Effector memory CD8-positive, alpha-beta T cell (primary cell): ENCODE data around the gene INPP5A.
"Not testable (repeated sequence)": the region's sequence is repeated elsewhere in the genome, so short reads cannot be mapped to it uniquely, and the experiment has no call there.

Experiments used
- ATAC-seq: fragments of 150-1000 bp; cut with Tn5 transposase; replicated peaks from 2 replicates; pipeline ENCODE4 v1.10.0; 2021; ENCODE audit warnings: mild to moderate bottlenecking, moderate library complexity
- DNase-seq, 3 experiments: peaks; one replicate each; pipeline ENCODE4 v3.0.0; 2021
- H3K27ac Mint-ChIP-seq, 2 donors: one replicate each; pipeline ENCODE4 v1.8.0; 2022; ENCODE audit warnings: mild to moderate bottlenecking in 2 of 2, mixed read lengths in 2 of 2, moderate library complexity in 2 of 2
- H3K27me3 Mint-ChIP-seq, 2 donors: one replicate each; pipeline ENCODE4 v1.8.0; 2022; ENCODE audit warnings: mixed read lengths in 2 of 2
- H3K36me3 Mint-ChIP-seq: one replicate; pipeline ENCODE4 v1.8.0; 2022; ENCODE audit warnings: mild to moderate bottlenecking, moderate library complexity, mixed read lengths; ENCODE audit not compliant: insufficient read depth
- H3K4me1 Mint-ChIP-seq, 2 donors: one replicate each; pipeline ENCODE4 v1.8.0; 2022; ENCODE audit warnings: low read depth in 2 of 2, mixed read lengths in 2 of 2
- H3K4me3 Mint-ChIP-seq, 2 donors: one replicate each; pipeline ENCODE4 v1.8.0; 2022; ENCODE audit warnings: mild to moderate bottlenecking in 2 of 2, mixed read lengths in 2 of 2, moderate library complexity in 2 of 2
- H3K9me3 Mint-ChIP-seq, 2 donors: one replicate each; pipeline ENCODE4 v1.8.0; 2022; ENCODE audit warnings: mixed read lengths in 2 of 2

Gene INPP5A

DNA sequence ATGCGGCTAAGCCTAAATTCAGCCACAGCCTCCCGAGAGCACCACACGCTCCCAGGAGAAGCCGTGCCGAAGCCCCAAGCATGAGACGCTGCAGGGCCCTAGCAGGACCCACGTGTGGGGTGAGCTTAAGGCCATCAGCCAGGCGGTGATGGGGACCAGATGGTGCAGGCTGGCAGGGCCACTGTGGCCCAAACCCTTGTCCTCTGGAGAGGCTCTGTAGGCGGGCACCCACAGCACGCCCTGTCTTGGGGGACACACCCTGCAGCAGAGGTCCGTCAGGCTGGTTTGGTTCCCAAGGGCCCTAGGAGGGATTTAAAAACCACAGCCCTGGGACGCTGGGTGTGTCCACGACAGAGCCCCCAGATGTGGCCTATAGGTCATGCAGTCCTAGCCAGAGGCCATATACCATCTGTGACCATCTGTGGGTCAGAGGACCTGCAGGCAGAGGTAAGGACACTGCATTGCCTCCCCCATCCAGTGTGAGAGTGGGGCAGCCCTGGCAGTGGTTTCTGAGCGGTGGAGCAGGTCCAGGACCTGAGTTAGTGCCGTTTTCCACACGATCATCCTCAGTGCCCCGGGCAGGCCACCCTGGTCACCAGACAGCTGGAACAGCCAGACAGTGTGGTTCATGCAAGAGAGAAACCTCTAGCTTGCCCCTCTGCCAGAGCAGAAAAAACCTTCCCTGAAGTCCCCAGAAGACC is 39.6 kb upstream of the INPP5A start:
- H3K9me3 Mint-ChIP-seq = no peaks in the 10 kb centered on the region
- no peak overlapping the region for H3K4me3 Mint-ChIP-seq
- ATAC-seq = no peak
- H3K36me3 Mint-ChIP-seq = no peaks in the 10 kb centered on the region
- no peak for DNase-seq
- no peaks in the 10 kb centered on the region for H3K4me1 Mint-ChIP-seq
- H3K27me3 Mint-ChIP-seq = peaks cover 55 to 67% of the 10 kb centered on the region in 2 donors
- no peak overlapping the region for H3K27ac Mint-ChIP-seq

DNA sequence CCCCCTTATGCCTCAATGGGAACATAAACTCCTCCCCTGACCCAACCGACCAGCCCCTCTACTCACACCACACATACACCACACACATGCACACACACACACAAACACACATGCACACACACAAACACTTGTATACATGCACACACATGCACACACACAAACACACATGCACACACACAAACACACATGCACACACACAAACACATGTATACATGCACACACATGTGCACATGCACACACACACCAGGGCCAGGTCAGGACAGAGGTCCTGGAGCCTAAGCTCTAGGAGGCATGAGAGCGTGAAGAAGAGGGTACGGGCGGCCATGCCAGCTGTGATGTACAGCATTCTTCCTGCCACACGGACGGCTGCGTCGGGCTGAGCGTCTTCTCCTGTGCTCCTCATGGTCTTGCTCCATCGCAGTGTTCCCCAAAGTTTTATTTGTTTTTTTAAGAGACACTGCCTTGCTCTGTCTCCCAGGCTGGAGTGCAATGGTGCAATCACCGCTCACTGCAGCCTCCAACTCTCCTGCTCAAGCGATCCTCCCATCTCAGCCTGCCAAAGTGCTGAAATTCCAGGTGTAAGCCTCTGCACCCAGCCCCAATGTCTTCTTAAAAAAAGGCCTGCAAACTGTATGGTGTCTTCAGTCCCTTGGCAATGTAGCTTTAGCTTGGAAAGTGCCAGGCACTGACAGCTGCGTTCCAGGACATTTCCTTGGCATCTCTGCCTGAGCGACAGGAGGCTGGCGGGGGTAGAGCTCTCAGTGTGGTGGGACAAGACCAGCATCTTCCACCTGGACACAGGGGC is 38.8 kb upstream of the INPP5A start:
- ATAC-seq (no peak), DNase-seq (no peak)
- Mint-ChIP-seq H3K27me3 (peaks cover 53 to 72% of the 10 kb centered on the region in 2 donors), H3K9me3 (no peaks in the 10 kb centered on the region), H3K4me3 (no peak overlapping the region), H3K27ac (no peak overlapping the region), H3K4me1 (no peaks in the 10 kb centered on the region), H3K36me3 (no peaks in the 10 kb centered on the region)

GRCh38 chr10:132499367-132499685 is 38.3 kb upstream of the INPP5A start:
- Mint-ChIP-seq H3K27ac (no peak overlapping the region), H3K36me3 (no peaks in the 10 kb centered on the region), H3K4me1 (no peaks in the 10 kb centered on the region), H3K4me3 (no peak overlapping the region), H3K27me3 (peaks cover 47 to 66% of the 10 kb centered on the region in 2 donors), H3K9me3 (no peaks in the 10 kb centered on the region)
- DNase-seq = no peak
- ATAC-seq = no peak

DNA sequence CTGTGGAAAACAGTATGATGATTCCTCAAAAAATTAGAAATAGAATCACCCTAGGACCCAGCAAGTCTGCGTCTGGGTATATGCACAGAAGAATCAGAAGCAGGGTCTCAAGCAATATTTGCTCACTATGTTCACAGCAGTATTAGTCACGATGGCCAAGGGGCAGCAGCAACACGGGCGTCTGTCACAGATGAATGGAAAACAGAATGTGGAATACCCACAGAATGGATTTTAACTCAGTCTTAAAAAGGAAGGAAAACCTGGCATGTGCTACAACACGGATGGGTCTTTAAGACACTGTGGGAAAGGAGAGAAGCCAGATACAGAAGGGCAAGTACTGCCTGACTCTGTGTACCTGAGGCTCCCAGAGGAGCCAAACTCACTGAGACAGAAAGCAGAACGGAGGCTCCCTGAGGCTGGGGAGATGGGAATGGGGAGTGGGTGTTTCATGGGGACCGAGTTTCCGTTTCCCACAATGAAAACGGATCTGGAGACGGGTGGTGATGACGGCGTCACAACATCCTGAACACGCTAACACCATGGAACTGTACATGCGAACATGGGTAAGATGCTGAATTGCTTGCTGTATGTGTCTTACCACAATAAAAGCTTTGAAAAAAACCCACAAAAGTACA is 36.7 kb upstream of the INPP5A start:
- no peaks in the 10 kb centered on the region for H3K4me1 Mint-ChIP-seq

DNA sequence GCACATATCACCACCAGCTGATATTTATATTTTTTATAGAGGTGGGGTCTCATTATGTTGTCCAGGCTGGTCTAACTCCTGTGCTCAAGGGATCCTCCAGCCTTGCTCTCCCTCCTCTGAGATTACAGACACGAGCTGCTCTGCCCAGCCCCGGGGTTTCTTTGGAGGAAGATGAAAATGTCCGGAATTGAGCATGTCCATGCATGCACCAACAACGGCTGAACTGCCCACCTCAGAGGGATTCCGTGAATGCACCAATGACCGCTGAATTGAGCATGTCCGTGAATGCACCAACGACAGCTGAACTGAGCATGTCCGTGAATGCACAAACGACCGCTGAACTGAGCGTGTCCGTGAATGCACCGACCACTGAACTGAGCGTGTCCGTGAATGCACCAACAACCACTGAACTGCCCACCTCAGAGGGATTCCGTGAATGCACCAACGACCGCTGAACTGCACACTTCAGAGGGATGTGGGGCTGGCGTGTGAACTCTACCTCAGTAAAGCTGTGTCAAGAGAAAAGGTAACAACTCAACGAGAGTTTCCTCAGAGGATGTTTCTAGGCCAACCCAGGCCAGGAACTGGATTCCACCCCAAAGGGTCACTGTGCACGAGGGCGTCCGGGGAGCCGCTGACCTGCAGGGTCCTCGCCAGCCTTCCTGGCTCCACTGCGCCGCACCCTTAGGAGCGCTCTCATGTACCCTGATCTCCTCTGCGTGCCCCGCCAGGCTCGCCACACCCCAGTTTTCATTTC is 34.9 kb upstream of the INPP5A start:
- no peak overlapping the region for H3K27ac Mint-ChIP-seq
- no peak overlapping the region for H3K4me3 Mint-ChIP-seq
- DNase-seq = no peak
- H3K4me1 Mint-ChIP-seq = no peaks in the 10 kb centered on the region
- H3K36me3 Mint-ChIP-seq = no peaks in the 10 kb centered on the region
- no peaks in the 10 kb centered on the region for H3K9me3 Mint-ChIP-seq
- peaks cover 26 to 42% of the 10 kb centered on the region in 2 donors for H3K27me3 Mint-ChIP-seq
- ATAC-seq = no peak

More for the DNA sequence above, 36.7 kb upstream of the INPP5A start:
- no peak overlapping the region for H3K27ac Mint-ChIP-seq
- peaks cover 38 to 54% of the 10 kb centered on the region in 2 donors for H3K27me3 Mint-ChIP-seq
- no peaks in the 10 kb centered on the region for H3K9me3 Mint-ChIP-seq
- H3K4me3 Mint-ChIP-seq = no peak overlapping the region
- ATAC-seq (no peak), DNase-seq (no peak)
- no peaks in the 10 kb centered on the region for H3K36me3 Mint-ChIP-seq

DNA sequence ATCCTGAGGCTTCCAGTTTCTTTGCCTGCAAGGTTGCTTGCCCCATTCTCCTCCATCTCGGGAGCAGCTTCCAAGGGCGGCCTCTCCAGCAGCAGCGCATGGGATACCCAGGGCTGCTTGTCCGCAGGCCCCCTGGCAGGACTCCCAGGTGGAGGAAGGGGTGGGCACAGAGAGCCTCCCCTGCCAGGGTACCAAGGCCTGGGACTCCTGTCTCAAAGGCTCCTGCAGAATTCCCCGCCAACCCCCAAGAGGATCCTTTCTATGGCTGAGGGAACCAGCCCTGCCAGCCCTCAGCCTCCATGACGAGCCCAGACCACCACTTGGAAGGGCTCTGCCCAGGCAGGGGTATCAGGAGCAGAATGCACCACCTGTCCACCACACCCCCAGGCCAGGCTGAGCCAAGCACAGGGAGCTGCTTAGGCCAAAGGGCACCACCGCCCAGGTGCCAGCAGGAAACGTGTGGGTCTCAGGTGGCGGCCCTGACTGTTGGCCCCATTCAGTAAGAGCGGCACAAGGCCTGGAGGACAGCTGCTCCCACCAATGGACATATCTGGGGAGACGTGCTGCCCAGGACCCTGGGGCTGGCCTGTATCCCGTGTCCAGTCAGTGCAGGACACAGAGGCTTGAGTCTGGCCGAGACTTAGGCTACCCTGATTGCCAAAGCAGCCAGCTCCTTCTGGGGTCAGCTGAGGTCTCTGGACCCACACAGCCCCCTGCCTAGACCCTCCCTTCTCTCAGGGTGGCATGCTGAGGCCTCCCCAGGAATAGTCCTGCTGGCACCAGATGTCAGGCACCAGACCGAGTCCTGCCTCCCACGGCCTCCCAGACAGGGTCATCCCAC is 33.8 kb upstream of the INPP5A start:
- no peak for DNase-seq
- Mint-ChIP-seq H3K9me3 (no peaks in the 10 kb centered on the region), H3K36me3 (no peaks in the 10 kb centered on the region), H3K27me3 (peaks cover 19 to 35% of the 10 kb centered on the region in 2 donors), H3K27ac (no peak overlapping the region), H3K4me1 (no peaks in the 10 kb centered on the region), H3K4me3 (no peak overlapping the region)
- ATAC-seq = no peak

- no peaks in the 10 kb centered on the region for H3K36me3 Mint-ChIP-seq
- DNase-seq (no peak), ATAC-seq (no peak)
- no peaks in the 10 kb centered on the region for H3K4me1 Mint-ChIP-seq
- H3K4me3 Mint-ChIP-seq = no peak overlapping the region
- H3K27me3 Mint-ChIP-seq = peaks cover 15 to 32% of the 10 kb centered on the region in 2 donors
- H3K9me3 Mint-ChIP-seq = no peaks in the 10 kb centered on the region
- no peak overlapping the region for H3K27ac Mint-ChIP-seq
Observed at GRCh38 chr10:132504501-132505272, 32.9 kb upstream of the INPP5A start.

- H3K4me1 Mint-ChIP-seq, DNase-seq, H3K9me3 Mint-ChIP-seq, H3K27ac Mint-ChIP-seq, ATAC-seq, H3K36me3 Mint-ChIP-seq, H3K4me3 Mint-ChIP-seq: not testable (repeated sequence)
- H3K27me3 Mint-ChIP-seq = peaks cover 10 to 23% of the 10 kb centered on the region in 2 donors
Observed at GRCh38 chr10:132505546-132505945, 32.0 kb upstream of the INPP5A start.

DNA sequence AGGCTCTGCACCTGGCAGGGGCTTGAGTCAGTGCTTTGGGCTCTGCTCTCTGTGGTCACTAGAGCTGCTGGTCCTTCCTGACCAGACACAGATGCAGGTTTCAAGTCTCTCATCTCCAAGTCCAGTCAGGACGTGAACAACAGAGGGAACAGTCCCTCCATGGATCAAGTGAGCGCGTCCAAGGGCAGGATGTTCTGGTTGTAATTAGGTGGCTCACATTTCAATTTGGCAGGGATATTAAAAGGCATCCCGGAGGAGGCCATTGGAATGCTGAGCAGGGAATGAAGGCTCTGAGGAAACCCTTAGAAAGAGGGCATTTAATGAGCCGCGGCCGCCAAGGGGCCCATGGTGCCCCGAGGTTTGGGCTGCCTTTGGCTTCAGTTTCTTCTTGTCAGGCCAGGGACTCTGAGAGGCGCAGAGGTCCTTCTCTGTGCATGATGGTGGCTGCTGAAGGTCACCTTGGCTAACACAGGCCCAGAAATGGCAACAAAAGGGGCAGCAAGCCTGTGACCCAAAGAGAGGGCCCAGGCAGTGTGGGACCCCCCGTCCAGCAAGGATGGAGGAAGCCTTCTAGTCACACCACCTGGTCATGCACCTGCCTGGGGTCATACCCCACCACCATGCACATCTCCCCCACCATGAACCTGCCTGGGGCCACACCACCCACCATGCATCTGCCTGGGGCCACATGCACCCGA is 30.7 kb upstream of the INPP5A start:
- H3K27me3 Mint-ChIP-seq = peaks cover 11 to 16% of the 10 kb centered on the region in 2 donors
- H3K4me3 Mint-ChIP-seq = no peak overlapping the region
- no peaks in the 10 kb centered on the region for H3K9me3 Mint-ChIP-seq
- DNase-seq (no peak), ATAC-seq (no peak)
- H3K27ac Mint-ChIP-seq = no peak overlapping the region
- no peaks in the 10 kb centered on the region for H3K4me1 Mint-ChIP-seq
- H3K36me3 Mint-ChIP-seq = no peaks in the 10 kb centered on the region

- H3K9me3 Mint-ChIP-seq = no peaks in the 10 kb centered on the region
- no peak overlapping the region for H3K4me3 Mint-ChIP-seq
- no peak for ATAC-seq
- no peak overlapping the region for H3K27ac Mint-ChIP-seq
- no peaks in the 10 kb centered on the region for H3K36me3 Mint-ChIP-seq
- DNase-seq = no peak
- H3K27me3 Mint-ChIP-seq = peaks cover 11 to 19% of the 10 kb centered on the region in 2 donors
- no peaks in the 10 kb centered on the region for H3K4me1 Mint-ChIP-seq
Observed at GRCh38 chr10:132507409-132507955, 30.1 kb upstream of the INPP5A start.

DNA sequence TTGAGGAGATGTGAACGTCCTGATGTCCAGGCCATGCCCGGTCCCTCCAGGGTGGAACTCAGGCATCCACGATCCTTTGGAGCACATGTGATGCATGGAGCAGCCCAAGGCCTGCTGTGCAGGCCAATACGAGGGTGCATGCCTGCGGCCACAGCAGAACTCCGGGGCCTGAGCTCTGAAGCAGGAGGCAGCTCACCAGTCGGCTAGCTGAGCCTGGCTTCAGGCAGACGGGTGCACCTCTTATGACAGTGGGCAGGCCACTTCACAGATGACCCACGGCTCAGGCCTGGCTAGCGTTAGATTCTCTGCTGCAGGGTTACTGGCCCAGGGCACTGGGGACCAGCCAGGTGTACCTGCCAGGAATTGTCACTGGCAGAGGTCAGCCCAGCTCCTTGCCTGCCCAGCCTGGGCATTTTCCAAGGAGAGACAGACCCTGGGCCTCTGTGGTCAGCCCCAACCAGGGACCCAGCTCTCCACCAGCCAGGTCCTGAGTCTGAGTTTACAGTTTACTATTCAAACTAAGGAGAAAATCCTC is 29.6 kb upstream of the INPP5A start:
- Mint-ChIP-seq H3K27ac (no peak overlapping the region), H3K27me3 (peaks cover 11 to 22% of the 10 kb centered on the region in 2 donors), H3K4me3 (no peak overlapping the region), H3K4me1 (no peaks in the 10 kb centered on the region), H3K9me3 (no peaks in the 10 kb centered on the region), H3K36me3 (no peaks in the 10 kb centered on the region)
- no peak for DNase-seq
- ATAC-seq = no peak
